Neuronal stem cell (in vitro differentiated cells): Measurements from ENCODE around the gene ADGRG6.
A peak's percentile ranks its signal among the peaks of the same experiment; 100 is the strongest.

ENCODE experiments used
- DNase-seq: peaks from one replicate; pipeline ENCODE4 v3.0.0-alpha.2; 2013; ENCODE audit warnings: low spot score
- H2AFZ ChIP-seq: one replicate; pipeline ENCODE4 v1.6.1; 2013; ENCODE audit warnings: mild to moderate bottlenecking, low read length, inconsistent platforms
- H2AK5ac ChIP-seq: 2 replicates; pipeline ENCODE4 v1.6.1; 2013; ENCODE audit warnings: low read depth, mild to moderate bottlenecking, inconsistent platforms, low read length, moderate library complexity, mixed read lengths
- H2BK120ac ChIP-seq: 2 replicates; pipeline ENCODE4 v1.6.1; 2013; ENCODE audit warnings: low read depth, mild to moderate bottlenecking, inconsistent platforms, low read length, moderate library complexity, mixed read lengths
- H2BK12ac ChIP-seq: one replicate; pipeline ENCODE4 v1.6.1; 2013; ENCODE audit warnings: low read length, inconsistent platforms
- H2BK15ac ChIP-seq: 2 replicates; pipeline ENCODE4 v1.6.1; 2013; ENCODE audit warnings: mild to moderate bottlenecking, low read length, inconsistent platforms, mixed read lengths
- H2BK5ac ChIP-seq: one replicate; pipeline ENCODE4 v1.6.1; 2013; ENCODE audit warnings: inconsistent platforms, mild to moderate bottlenecking, low read length, moderate library complexity
- H3K14ac ChIP-seq: one replicate; pipeline ENCODE4 v1.6.1; 2013; ENCODE audit warnings: low read length, inconsistent platforms
- H3K18ac ChIP-seq: 2 replicates; pipeline ENCODE4 v1.6.1; 2013; ENCODE audit warnings: low read length, inconsistent platforms
- H3K23ac ChIP-seq: 2 replicates; pipeline ENCODE4 v1.6.1; 2013; ENCODE audit warnings: low read depth, mild to moderate bottlenecking, mixed read lengths, low read length, inconsistent platforms; ENCODE audit not compliant: poor library complexity
- H3K27ac ChIP-seq: replicated peaks from 3 replicates; pipeline ENCODE4 v1.5.1; 2013; ENCODE audit warnings: low read length, inconsistent platforms
- H3K27me3 ChIP-seq, 3 experiments: 2 replicates each; pipeline ENCODE4 v1.6.1; 2013; ENCODE audit warnings: low read length in 3 of 3, mild to moderate bottlenecking in 2 of 3, inconsistent platforms in 1 of 3, low read depth in 1 of 3, mixed read lengths in 1 of 3, moderate library complexity in 1 of 3; ENCODE audit not compliant: control insufficient read depth in 3 of 3, insufficient read depth in 3 of 3
- H3K36me3 ChIP-seq, 2 donors: replicated peaks in 1 of 2; 2 replicates each; pipeline ENCODE4 v1.6.1; 2013; ENCODE audit warnings: low read length in 2 of 2; ENCODE audit not compliant: control insufficient read depth in 2 of 2, insufficient read depth in 2 of 2
- H3K4ac ChIP-seq: 2 replicates; pipeline ENCODE4 v1.6.1; 2013; ENCODE audit warnings: inconsistent platforms, mild to moderate bottlenecking, low read length, moderate library complexity
- H3K4me1 ChIP-seq, 2 donors: 1 replicate in 1 of 2; 2 replicates in 1 of 2; pipeline ENCODE4 v1.6.1; 2013; ENCODE audit warnings: low read length in 2 of 2, low read depth in 1 of 2; ENCODE audit not compliant: control insufficient read depth in 2 of 2, insufficient read depth in 1 of 2
- H3K4me2 ChIP-seq: one replicate; pipeline ENCODE4 v1.6.1; 2013; ENCODE audit warnings: mild to moderate bottlenecking, low read length, inconsistent platforms; ENCODE audit not compliant: insufficient read depth, poor library complexity, severe bottlenecking
- H3K4me3 ChIP-seq, 2 donors: 2 replicates each; pipeline ENCODE4 v1.5.1; 2013; ENCODE audit warnings: low read length in 2 of 2, mild to moderate bottlenecking in 2 of 2, inconsistent platforms in 1 of 2, moderate library complexity in 1 of 2
- H3K79me1 ChIP-seq: one replicate; pipeline ENCODE4 v1.6.1; 2013; ENCODE audit warnings: low read depth, mild to moderate bottlenecking, inconsistent platforms, low read length, moderate library complexity
- H3K9ac ChIP-seq: one replicate; pipeline ENCODE4 v1.6.1; 2013; ENCODE audit warnings: mild to moderate bottlenecking, low read depth, low read length, inconsistent platforms; ENCODE audit not compliant: poor library complexity
- H3K9me3 ChIP-seq, 2 donors: replicated peaks in 1 of 2; 2 replicates each; pipeline versions ENCODE3 to v1.6.1; 2013; ENCODE audit warnings: low read length in 2 of 2, mild to moderate bottlenecking in 2 of 2, inconsistent platforms in 1 of 2, low read depth in 1 of 2, mixed read lengths in 1 of 2, moderate library complexity in 1 of 2; ENCODE audit not compliant: control insufficient read depth in 2 of 2, insufficient read depth in 1 of 2
- H4K8ac ChIP-seq: one replicate; pipeline ENCODE4 v1.6.1; 2013; ENCODE audit warnings: low read depth, mild to moderate bottlenecking, inconsistent platforms, low read length, moderate library complexity
- H4K91ac ChIP-seq: one replicate; pipeline ENCODE4 v1.6.1; 2013; ENCODE audit warnings: low read length, low read depth, mild to moderate bottlenecking, inconsistent platforms; ENCODE audit not compliant: poor library complexity
- WGBS, 2 donors: extraction: QIAGEN DNeasy Blood & Tissue Kit; methylation state at CpG; one replicate each; pipeline ENCODE4 v1.1.7; 2013; ENCODE audit warnings: missing lambda C conversion rate in 2 of 2, mixed read lengths in 1 of 2; ENCODE audit not compliant: insufficient read length in 2 of 2, insufficient replicate concordance in 1 of 2; ENCODE audit errors: extremely low coverage in 2 of 2; 5-methylcytosine and 5-hydroxymethylcytosine counted together

ADGRG6 gene

DNA sequence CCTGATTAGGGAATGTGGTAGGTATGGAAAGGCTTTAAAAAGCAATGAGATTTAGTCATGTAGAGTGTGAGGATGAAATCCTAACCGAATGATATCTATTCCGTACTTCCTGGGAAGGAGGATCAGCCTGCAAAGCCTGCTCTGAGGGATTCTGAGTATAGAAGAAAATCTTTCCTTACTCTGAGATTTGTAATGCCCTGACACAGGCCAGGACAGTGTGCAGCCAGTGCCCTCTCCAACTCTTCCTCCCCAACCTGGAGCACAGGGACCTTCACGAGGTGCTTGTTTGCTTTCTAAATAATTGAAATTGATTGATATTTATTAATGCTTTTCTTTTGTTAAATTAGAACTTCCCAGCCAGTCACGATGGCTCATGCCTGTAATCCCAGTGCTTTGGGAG lies 131.6 kb downstream of the ADGRG6 start:
- Histone ChIP-seq H3K36me3 (no peaks in the 10 kb centered on the region), H4K8ac (no peak overlapping the region), H3K27me3 (no peaks in the 10 kb centered on the region)

DNA sequence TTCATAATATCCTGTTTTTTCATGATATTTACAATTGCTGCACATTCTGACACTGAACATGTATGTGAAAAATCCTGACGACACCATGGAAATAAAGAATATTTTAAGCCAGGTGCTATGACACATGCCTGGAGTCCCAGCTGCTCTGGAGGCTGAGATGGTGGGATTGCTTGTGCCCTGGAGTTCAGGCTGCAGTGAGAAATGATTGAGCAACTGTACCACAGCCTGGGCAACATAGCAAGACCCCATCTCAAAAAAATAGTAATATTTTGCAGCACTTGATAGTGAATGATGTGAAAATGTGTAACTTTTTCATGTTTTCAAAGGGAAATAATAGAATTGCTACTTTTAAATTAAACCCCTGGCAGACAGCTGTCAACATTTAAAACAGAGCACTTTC lies 137.1 kb downstream of the ADGRG6 start:
- Histone ChIP-seq H3K4me3 (no peak overlapping the region), H2AK5ac (no peak overlapping the region), H3K4ac (no peak overlapping the region), H3K23ac (no peak overlapping the region), H2AFZ (no peak overlapping the region), H2BK12ac (no peak overlapping the region), H3K4me1 (peaks cover 3 to 14% of the 10 kb centered on the region in 2 donors), H2BK5ac (no peak overlapping the region), H4K8ac (no peak overlapping the region), H3K27me3 (no peaks in the 10 kb centered on the region), H3K14ac (no peak overlapping the region), H3K4me2 (no peak overlapping the region), H2BK120ac (no peak overlapping the region), H4K91ac (no peak overlapping the region), H2BK15ac (no peak overlapping the region), H3K9ac (no peak overlapping the region), H3K27ac (no peak overlapping the region), H3K18ac (no peak overlapping the region), H3K9me3 (no peaks in the 10 kb centered on the region), H3K79me1 (no peaks in the 10 kb centered on the region), H3K36me3 (no peaks in the 10 kb centered on the region)
- WGBS, 2 donors = no CpG with 5 or more reads among the region's 1 CpG
- DNase-seq = no peak

More for the DNA sequence above, 131.6 kb downstream of the ADGRG6 start:
- H3K27ac ChIP-seq = no peak overlapping the region
- H3K4ac ChIP-seq = no peak overlapping the region
- no peak overlapping the region for H2AFZ ChIP-seq
- H3K9ac ChIP-seq = no peak overlapping the region
- H3K18ac ChIP-seq = no peak overlapping the region
- no peak overlapping the region for H2BK12ac ChIP-seq
- no peak for DNase-seq
- no peak overlapping the region for H2BK5ac ChIP-seq
- no peak overlapping the region for H2BK120ac ChIP-seq
- no peak overlapping the region for H3K23ac ChIP-seq
- no peak overlapping the region for H2AK5ac ChIP-seq
- H3K79me1 ChIP-seq = no peaks in the 10 kb centered on the region
- H4K91ac ChIP-seq = no peak overlapping the region
- no peak overlapping the region for H3K14ac ChIP-seq
- H3K4me1 ChIP-seq = no peaks in the 10 kb centered on the region
- H3K9me3 ChIP-seq = peaks cover 0 to 4% of the 10 kb centered on the region in 2 donors
- WGBS, 2 donors = no CpG with 5 or more reads among the region's 4 CpGs
- H2BK15ac ChIP-seq = no peak overlapping the region
- no peak overlapping the region for H3K4me2 ChIP-seq
- H3K4me3 ChIP-seq = no peak overlapping the region

DNA sequence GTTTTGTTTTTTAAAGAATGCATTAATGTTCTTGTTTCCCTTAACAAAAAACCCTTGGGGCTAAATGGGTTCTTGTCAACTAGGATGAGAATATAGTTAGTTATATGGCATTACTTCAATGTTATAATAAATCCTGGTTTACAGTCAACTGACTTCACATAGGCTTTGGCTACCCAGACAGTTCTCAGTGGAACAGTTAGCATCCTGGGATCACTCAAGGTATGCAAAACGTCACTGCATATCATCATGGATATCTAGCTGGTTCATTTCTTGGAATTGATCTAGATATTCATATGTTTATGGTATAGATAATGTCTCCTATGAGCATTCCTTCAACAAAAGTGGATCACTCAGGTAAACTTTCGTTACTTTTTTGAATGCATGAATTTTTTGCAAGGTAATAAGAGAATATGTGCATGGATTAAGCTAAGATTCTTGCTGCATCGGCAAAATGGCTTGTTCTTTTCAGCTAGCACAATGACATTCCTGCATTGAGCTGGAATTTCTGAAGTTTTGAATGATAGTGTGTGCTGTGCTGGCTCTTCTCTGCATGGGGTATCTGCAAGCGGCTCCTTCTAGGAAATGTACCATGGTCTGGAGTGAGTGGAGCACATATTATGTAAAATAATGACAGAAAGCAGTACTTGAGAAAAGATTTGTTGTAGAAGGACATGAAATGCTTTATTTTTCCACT lies 138.9 kb downstream of the ADGRG6 start:
- Histone ChIP-seq H3K27me3 (no peaks in the 10 kb centered on the region), H3K4me3 (no peak overlapping the region), H3K4ac (no peak overlapping the region), H2BK120ac (no peak overlapping the region), H2AFZ (peak overlapping the region; percentile 60), H3K9ac (no peak overlapping the region), H3K23ac (no peak overlapping the region), H3K14ac (no peak overlapping the region), H2BK12ac (no peak overlapping the region), H2BK15ac (no peak overlapping the region), H3K9me3 (no peaks in the 10 kb centered on the region), H3K4me1 (peaks cover 7 to 18% of the 10 kb centered on the region in 2 donors), H3K36me3 (no peaks in the 10 kb centered on the region), H3K27ac (peak overlapping the region; percentile 1), H3K79me1 (no peaks in the 10 kb centered on the region), H3K4me2 (no peak overlapping the region), H3K18ac (no peak overlapping the region), H4K91ac (no peak overlapping the region), H4K8ac (no peak overlapping the region), H2BK5ac (no peak overlapping the region), H2AK5ac (no peak overlapping the region)
- no CpG with 5 or more reads among the region's 4 CpGs for WGBS, 2 donors
- peak; percentile 12 for DNase-seq

DNA sequence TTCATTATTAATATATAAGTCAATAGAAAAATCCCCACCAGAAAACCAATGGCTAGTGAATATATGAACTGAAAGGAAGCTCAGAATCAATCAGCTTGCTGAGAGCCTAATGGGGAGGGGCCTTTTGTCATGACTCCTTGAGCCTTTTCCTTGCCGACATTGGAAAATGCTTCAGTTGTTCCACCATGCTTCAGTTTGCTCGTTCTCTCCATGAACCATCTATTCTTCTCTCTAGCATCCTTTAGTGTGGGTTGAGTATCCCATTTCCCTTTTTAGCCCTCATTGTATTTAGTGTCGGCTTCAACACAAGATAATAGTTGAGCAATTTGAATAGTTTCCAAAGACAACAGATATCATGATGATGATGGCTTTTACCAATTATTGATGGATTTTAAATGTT lies 139.9 kb downstream of the ADGRG6 start:
- WGBS, 2 donors = no CpG with 5 or more reads among the region's 3 CpGs
- Histone ChIP-seq H4K91ac (no peak overlapping the region), H3K4me1 (peaks cover 7 to 18% of the 10 kb centered on the region in 2 donors)

More for the DNA sequence above, 139.9 kb downstream of the ADGRG6 start:
- Histone ChIP-seq H3K9ac (no peak overlapping the region), H3K14ac (no peak overlapping the region), H2BK12ac (no peak overlapping the region), H3K27ac (no peak overlapping the region), H2BK15ac (no peak overlapping the region), H4K8ac (no peak overlapping the region), H2AFZ (peak overlapping the region; percentile 60), H3K27me3 (no peaks in the 10 kb centered on the region), H3K18ac (no peak overlapping the region), H2BK120ac (no peak overlapping the region), H3K23ac (no peak overlapping the region), H3K4me2 (no peak overlapping the region), H2AK5ac (no peak overlapping the region), H3K9me3 (no peaks in the 10 kb centered on the region), H3K4me3 (no peak overlapping the region), H3K4ac (no peak overlapping the region), H2BK5ac (no peak overlapping the region), H3K79me1 (no peaks in the 10 kb centered on the region), H3K36me3 (no peaks in the 10 kb centered on the region)
- DNase-seq = no peak
